Choroid plexus epithelial cell (primary cell): ENCODE measurements around the gene FAM20C.

ENCODE experiments used
- DNase-seq: peaks from one replicate; pipeline ENCODE4 v3.0.0-alpha.2; 2010; ENCODE audit warnings: low read depth
- H3K4me3 ChIP-seq: 2 replicates; pipeline ENCODE4 v1.5.1; 2011; ENCODE audit warnings: low read depth, mild to moderate bottlenecking, control low read depth, low read length, moderate library complexity
- CTCF ChIP-seq: conservative IDR thresholded peaks from 2 replicates; pipeline ENCODE4 v1.5.1; 2011; ENCODE audit warnings: low read depth, mild to moderate bottlenecking, control low read depth, inconsistent platforms, low read length, moderate library complexity

FAM20C gene

GRCh38 chr7:309586-310228, 117.3 kb downstream of the FAM20C start:
- DNase-seq, result no peak
- no peak overlapping the region for H3K4me3 ChIP-seq
- no peak for TF ChIP-seq CTCF
